ENCODE measurements around the gene CCDC138. TPM values are rescaled to one million over a fixed set of nuclear protein-coding genes. Genes with fewer than 3 reads are reported as not detected.
A peak's percentile ranks its signal among the peaks of the same experiment; 100 is the strongest.

Gene CCDC138
- total and polyA plus RNA-seq, 2 of the 13 experiments (the other 11 are each of a cell fraction or from before 2014, with no cell fraction given): 5.6 to 32.5 TPM

- TF ChIP-seq ZXDC (CRISPR knock-in tag; IDR thresholded peaks at IDR 0.05): no peak
- TF ChIP-seq, protein P1, sequence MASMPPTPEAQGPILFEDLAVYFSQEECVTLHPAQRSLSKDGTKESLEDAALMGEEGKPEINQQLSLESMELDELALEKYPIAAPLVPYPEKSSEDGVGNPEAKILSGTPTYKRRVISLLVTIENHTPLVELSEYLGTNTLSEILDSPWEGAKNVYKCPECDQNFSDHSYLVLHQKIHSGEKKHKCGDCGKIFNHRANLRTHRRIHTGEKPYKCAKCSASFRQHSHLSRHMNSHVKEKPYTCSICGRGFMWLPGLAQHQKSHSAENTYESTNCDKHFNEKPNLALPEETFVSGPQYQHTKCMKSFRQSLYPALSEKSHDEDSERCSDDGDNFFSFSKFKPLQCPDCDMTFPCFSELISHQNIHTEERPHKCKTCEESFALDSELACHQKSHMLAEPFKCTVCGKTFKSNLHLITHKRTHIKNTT (CRISPR knock-in tag; IDR thresholded peaks at IDR 0.05): no peak
- TF ChIP-seq ZNF142 (CRISPR knock-in tag; IDR thresholded peaks at IDR 0.05): 0 out of 2 replicates have a peak, but pooled peaks have one; percentile 52
- 0 out of 2 replicates have a peak, but pooled peaks have one; percentile 37 for TF ChIP-seq PAWR (CRISPR knock-in tag; IDR thresholded peaks at IDR 0.05; ENCODE audit: borderline replicate concordance)
- peak; percentile 96 for TF ChIP-seq ZFY (CRISPR knock-in tag; IDR thresholded peaks at IDR 0.05)
- no peak for TF ChIP-seq MTA3 (CRISPR knock-in tag; IDR thresholded peaks at IDR 0.05)
- peak; percentile 74 for TF ChIP-seq ZNF781 (CRISPR knock-in tag; IDR thresholded peaks at IDR 0.05; ENCODE audit: borderline replicate concordance, not compliant biosample characterization)
- no peak; the same call in 1 of the 2 replicates for TF ChIP-seq NCOR1 (IDR thresholded peaks at IDR 0.05; ENCODE audit: borderline replicate concordance, low read length)
- TF ChIP-seq ZBTB20 (CRISPR knock-in tag; IDR thresholded peaks at IDR 0.05; ENCODE audit: borderline replicate concordance, low read depth): peak; percentile 77; the same call in 1 of the 2 replicates
- TF ChIP-seq SOX5 (CRISPR knock-in tag; IDR thresholded peaks at IDR 0.05; ENCODE audit: borderline replicate concordance): peak; percentile 56; the same call in 1 of the 2 replicates
- TF ChIP-seq FOXO1 (CRISPR knock-in tag; IDR thresholded peaks at IDR 0.05): no peak; the same call in 1 of the 2 replicates
- TF ChIP-seq ZNF615 (CRISPR knock-in tag; IDR thresholded peaks at IDR 0.05; ENCODE audit: borderline replicate concordance): no peak
- TF ChIP-seq ZNF367 (CRISPR knock-in tag; IDR thresholded peaks at IDR 0.05; ENCODE audit: borderline replicate concordance): no peak; the same call in 1 of the 2 replicates
- TF ChIP-seq SETDB1 (CRISPR knock-in tag; IDR thresholded peaks at IDR 0.05; ENCODE audit: borderline replicate concordance): no peak
- no peak for TF ChIP-seq TIGD3 (CRISPR knock-in tag; IDR thresholded peaks at IDR 0.05; ENCODE audit: borderline replicate concordance)
- peak; percentile 71; the same call in 1 of the 2 replicates for TF ChIP-seq ZNF292 (CRISPR knock-in tag; IDR thresholded peaks at IDR 0.05; ENCODE audit: borderline replicate concordance, low read depth)
These were observed at the start of gene CCDC138 (continued) for GRCh38 chr2:108786354-108787215.

Data from HepG2 (cell line).